ENCODE measurements around the gene MED27.

The MED27 gene

GRCh38 chr9:132049323-132049882, 30.3 kb downstream of the MED27 start:
- DNase-seq (ENCODE audit: low read depth in 1 of 2, low spot score in 1 of 2) = no peak
- Histone ChIP-seq H3K4me3 (replicated peaks; ENCODE audit: insufficient read depth, low read length) (no peak overlapping the region), H3K27me3 (ENCODE audit: insufficient read depth, poor library complexity, severe bottlenecking) (no peaks in the 10 kb centered on the region), H3K27ac (replicated peaks) (no peak overlapping the region)
- TF ChIP-seq CTCF (IDR thresholded peaks at IDR 0.05; ENCODE audit: insufficient read depth, low read length) (no peak), GABPA (IDR thresholded peaks at IDR 0.05; ENCODE audit: low read depth) (no peak), SPI1 (IDR thresholded peaks at IDR 0.05; ENCODE audit: borderline replicate concordance, low read depth) (no peak), POLR2AphosphoS5 (IDR thresholded peaks at IDR 0.05; ENCODE audit: low read depth) (no peak), REST (IDR thresholded peaks at IDR 0.05; ENCODE audit: insufficient replicate concordance, low read depth) (no peak)

- TF ChIP-seq SPI1 (IDR thresholded peaks at IDR 0.05; ENCODE audit: borderline replicate concordance, low read depth) = no peak
- no peak for TF ChIP-seq CTCF (IDR thresholded peaks at IDR 0.05; ENCODE audit: insufficient read depth, low read length)
- no peak for TF ChIP-seq REST (IDR thresholded peaks at IDR 0.05; ENCODE audit: insufficient replicate concordance, low read depth)
- TF ChIP-seq GABPA (IDR thresholded peaks at IDR 0.05; ENCODE audit: low read depth) = no peak
- no peak for TF ChIP-seq POLR2AphosphoS5 (IDR thresholded peaks at IDR 0.05; ENCODE audit: low read depth)
- no peak for DNase-seq (ENCODE audit: low read depth in 1 of 2, low spot score in 1 of 2)
- Histone ChIP-seq H3K27ac (replicated peaks) (no peak overlapping the region), H3K4me3 (replicated peaks; ENCODE audit: insufficient read depth, low read length) (no peak overlapping the region), H3K27me3 (ENCODE audit: insufficient read depth, poor library complexity, severe bottlenecking) (no peaks in the 10 kb centered on the region)
Observed at GRCh38 chr9:132048201-132048600, 31.5 kb downstream of the MED27 start.

GRCh38 chr9:132046456-132046855, 33.2 kb downstream of the MED27 start:
- no peaks in the 10 kb centered on the region for H3K27me3 ChIP-seq (ENCODE audit: insufficient read depth, poor library complexity, severe bottlenecking)
- H3K27ac ChIP-seq (replicated peaks) = no peak overlapping the region
- no peak overlapping the region for H3K4me3 ChIP-seq (replicated peaks; ENCODE audit: insufficient read depth, low read length)
- no peak for TF ChIP-seq SPI1 (IDR thresholded peaks at IDR 0.05; ENCODE audit: borderline replicate concordance, low read depth)
- TF ChIP-seq GABPA (IDR thresholded peaks at IDR 0.05; ENCODE audit: low read depth) = no peak
- TF ChIP-seq POLR2AphosphoS5 (IDR thresholded peaks at IDR 0.05; ENCODE audit: low read depth) = no peak
- no peak for TF ChIP-seq CTCF (IDR thresholded peaks at IDR 0.05; ENCODE audit: insufficient read depth, low read length)
- TF ChIP-seq REST (IDR thresholded peaks at IDR 0.05; ENCODE audit: insufficient replicate concordance, low read depth) = no peak
- no peak for DNase-seq (ENCODE audit: low read depth in 1 of 2, low spot score in 1 of 2)

Data from HL-60 (cell line).